ENCODE results near the gene PNMA8A.

DNA sequence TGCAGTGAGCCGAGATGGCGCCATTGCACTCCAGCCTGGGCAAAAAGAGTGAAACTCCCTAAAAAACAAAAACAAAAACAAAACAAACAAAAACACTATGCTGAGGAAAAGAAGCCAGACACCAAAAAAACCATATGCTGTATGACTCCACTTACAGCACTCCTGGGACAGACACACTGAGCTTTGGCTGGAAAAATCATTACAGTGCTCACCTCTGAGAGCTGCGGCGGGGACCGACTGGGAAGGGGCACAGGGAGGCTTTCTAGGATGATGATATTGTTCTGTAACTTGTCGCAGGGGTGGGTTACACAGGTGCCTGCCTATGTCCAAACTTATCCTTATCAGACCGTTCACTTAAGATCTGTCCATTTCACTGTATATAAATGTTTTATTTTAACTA is 7.8 kb downstream of the PNMA8A start:
- no peak for TF ChIP-seq CTCF (IDR thresholded peaks at IDR 0.05; ENCODE audit: low read length)
- no peak for TF ChIP-seq EZH2 (IDR thresholded peaks at IDR 0.05; ENCODE audit: borderline replicate concordance, low read length)
